Measurements from ENCODE around the gene GMPR.

The GMPR gene

GRCh38 chr6:16327777-16328325 lies 89.5 kb downstream of the GMPR start:
- no peak for DNase-seq (ENCODE audit: low spot score)

- no peak for DNase-seq (ENCODE audit: low spot score)
Measured at GRCh38 chr6:16329233-16329632, 90.8 kb downstream of the GMPR start.

DNA sequence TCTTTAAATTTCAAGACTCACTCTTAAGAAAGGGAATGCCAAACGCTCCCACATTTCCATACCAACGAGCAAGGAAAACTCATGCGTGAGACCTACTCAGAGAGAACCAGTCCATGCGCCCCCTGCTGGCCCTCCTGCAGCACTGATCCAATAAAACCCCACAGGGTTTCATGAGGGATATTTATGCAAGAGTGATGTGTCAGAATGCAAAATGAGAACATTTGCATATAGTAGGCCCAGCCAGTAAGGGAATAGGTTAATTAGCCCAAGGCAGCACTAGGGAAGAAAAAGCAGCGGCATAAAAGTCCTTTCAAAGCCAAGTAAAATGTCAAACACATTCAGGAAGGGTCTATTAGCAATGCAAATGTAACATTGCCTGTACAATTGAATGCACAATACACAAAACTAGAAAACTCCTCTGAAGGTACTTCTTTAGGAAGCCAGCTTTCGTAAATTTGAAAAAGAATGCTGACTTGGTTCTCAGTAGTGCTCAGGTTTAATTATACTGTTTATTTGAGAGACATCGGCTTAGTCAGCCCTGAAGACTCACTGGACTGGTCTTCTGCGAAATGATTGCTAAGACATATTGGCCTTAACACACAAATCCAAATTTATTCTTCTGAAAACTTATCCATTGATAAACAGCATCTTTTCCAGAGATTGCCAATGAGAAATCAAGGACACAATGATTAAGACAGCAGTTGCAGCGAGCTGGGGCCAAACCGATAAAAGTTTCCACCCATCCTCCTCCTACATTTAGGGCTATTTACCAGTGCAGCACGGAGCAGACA lies 93.2 kb downstream of the GMPR start:
- peak; percentile 87 for DNase-seq (ENCODE audit: low spot score)

- peak; percentile 85 for DNase-seq (ENCODE audit: low spot score)
Measured at GRCh38 chr6:16332175-16332542, 93.8 kb downstream of the GMPR start.

- DNase-seq (ENCODE audit: low spot score): no peak
Measured at GRCh38 chr6:16333580-16333979, 95.2 kb downstream of the GMPR start.

DNA sequence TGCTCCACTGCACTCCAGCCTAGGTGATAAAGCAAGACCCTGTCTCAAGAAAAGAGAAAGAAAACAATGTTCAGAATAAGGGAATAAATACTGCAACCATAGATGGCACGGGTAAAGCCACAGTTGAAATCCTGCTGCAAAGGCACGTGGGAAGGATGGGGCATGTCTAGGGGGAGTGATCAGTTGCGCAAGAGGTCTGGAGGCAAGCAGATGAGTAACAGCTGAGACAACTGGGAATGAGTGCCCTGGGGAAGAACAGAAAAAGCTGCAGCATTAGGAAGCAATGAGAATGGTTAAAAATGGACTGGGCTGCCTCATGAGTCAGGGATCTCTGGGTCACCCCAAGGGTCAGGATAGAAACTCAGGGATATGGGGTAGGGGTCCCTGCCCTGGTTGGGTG lies 96.3 kb downstream of the GMPR start:
- no peak for DNase-seq (ENCODE audit: low spot score)

DNA sequence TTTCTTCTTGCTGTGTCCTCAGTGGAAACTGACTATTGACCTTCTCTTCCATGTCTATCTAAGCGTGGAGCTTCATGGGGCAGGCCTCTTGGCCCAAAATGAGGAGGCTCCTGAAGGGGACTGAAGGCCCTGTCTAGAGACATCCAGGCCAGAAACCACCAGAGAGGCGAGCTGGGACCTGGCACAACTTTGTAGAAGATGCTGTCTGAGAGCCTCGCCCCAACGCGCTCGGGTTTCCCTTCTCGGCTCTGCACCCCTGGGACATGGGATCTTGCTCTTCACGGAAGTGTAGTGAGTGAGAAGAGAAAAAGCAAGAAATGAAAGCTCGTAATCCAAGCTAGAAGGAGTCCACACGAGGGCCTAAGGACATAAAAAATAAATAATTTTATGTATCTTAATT lies 96.8 kb downstream of the GMPR start:
- no peak for DNase-seq (ENCODE audit: low spot score)

DNA sequence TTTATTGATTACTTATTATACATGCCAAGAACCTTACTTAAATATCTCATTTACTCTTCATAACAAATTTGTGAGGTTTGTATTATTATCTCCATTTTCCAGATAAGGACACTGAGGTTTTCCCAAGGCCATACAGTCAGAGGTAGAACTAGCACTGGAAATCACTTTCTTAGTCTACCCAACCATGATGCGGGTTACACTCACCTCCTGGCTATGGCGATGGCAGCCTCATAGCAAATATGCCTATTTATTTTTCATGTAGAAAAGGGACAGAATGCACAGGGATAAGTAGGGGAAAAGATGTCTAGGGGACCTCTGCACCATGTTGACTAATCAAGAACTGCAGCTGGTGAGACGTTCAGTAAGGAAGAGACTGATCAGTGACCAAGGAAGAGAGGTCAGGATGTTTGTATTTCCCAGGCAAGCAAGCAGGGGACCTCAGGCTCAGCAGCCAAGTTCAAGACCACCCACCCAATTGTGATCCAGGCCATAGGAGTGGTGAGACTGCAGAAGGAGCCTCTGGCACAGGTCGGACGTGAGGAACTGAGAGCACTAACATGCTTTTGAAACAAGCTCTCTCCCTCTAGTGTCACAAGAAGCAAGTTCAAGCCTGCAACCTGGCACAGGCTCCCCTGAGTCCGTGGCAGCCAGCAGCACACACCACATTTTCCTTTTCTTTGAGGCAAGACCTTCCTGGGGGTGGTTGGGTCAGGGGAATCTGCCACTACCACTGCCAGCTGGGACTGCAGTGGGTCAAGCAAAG lies 97.8 kb downstream of the GMPR start:
- no peak for DNase-seq (ENCODE audit: low spot score)

- DNase-seq (ENCODE audit: low spot score): no peak
Measured at GRCh38 chr6:16336911-16337294, 98.5 kb downstream of the GMPR start.

DNA sequence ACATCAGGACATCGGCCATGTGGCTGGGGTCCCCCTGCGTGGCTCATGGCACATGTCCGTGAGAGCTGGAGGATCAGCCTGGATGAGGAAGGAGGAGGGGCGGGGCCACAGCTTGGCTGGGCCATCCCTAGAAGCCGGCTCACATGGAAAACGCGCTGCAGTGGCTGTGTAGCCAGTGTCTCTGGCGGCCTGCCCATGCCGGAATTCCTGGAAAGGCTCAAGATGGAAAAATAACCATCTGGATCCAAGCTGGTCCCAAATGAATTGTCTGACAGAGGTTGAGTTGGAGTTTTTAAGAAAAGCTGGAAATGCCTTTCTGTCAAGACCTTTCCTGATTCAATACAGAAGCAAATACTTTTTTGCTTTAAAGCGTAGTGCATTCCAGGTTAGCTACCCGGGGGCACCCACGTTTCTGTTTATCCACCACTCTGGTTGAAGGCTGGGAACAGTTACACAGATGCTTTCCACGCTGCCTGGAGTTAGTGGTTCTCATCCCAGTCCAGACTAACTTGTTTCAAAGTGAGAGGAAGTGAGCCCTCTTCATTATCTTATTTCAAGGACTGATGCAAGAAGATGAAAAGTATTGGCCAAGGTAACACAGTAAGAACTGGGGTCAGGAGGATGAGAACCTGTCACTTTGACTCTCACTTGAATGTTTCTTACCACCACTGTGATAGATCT lies 99.0 kb downstream of the GMPR start:
- DNase-seq (ENCODE audit: low spot score): no peak

DNA sequence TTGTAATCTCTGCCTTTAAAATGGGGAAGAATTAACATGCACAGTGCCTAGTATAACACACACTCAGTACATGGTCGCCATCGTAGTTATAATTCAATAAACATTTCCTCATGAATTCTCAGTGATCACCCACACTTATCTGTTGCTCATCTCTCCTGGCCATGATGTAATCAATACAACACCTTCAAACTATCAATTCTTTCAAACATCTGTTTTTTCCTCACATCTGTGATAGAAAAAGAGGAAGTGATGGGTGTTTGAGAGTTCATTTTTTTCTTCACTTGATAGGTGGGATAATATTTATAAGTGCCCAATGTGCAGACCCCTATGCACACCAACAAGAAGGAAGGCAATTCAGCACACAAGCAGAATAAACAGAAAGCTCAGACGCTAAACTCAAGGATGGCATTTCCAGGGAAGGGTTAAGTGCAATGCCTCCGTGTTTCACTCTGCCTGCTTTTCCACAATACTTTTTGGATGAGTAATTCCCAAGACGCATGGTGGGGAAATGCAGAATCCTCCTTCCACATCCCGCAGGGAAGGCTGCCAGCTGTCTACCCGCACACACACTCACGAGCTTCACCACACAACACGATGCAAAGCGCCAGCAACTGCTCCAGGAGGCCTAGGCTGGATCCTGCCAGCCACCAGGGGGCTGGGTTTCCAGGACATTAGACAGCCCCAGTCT lies 100.3 kb downstream of the GMPR start:
- DNase-seq (ENCODE audit: low spot score): peak; percentile 58

- DNase-seq (ENCODE audit: low spot score): no peak
Measured at GRCh38 chr6:16339265-16339587, 100.8 kb downstream of the GMPR start.

DNA sequence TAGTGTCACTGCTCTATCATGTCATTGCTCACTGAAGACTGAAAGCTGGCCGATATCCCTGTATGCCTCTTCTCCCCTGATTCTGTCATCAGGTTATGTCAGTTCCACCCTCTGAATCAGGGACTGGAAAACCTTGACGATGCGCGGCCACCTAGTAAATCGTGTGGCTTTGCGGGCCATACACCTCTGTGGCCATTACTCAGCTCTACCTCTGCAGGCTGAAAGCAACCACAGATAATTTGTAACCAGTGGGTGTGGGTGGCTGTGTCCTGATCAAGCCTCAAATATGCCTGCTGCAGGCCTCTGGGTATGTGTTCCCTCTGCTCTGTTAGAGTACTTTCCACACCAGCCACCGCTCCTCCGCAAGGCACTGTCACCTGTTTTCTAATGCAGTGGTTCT lies 105.2 kb downstream of the GMPR start:
- DNase-seq (ENCODE audit: low spot score): no peak

DNA sequence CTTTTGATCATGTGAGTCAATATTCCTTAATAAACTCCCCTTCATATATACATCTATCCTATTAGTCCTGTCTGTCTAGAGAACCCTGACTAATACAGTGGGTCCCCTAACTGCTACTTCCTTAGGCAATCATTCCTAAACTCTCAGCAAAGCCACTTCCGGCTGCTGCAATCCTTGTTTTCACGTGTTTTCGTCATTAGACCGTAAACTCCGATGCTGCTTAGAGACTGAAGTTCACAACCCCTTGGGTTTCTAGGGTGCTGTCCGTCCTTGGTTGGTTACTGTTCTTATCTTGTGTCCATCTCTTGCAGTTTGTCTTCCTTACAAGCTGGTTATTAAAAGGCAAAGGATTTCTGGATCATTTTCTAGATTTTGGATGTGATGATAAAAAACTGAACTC lies 106.4 kb downstream of the GMPR start:
- DNase-seq (ENCODE audit: low spot score): no peak

All from putamen (tissue), 1 donor.